Fibroblast of skin of left biceps (primary cell): Measurements from ENCODE around the gene IGSF9B.
A peak's percentile ranks its signal among the peaks of the same experiment; 100 is the strongest.
"Not testable (repeated sequence)": the region's sequence is repeated elsewhere in the genome, so short reads cannot be mapped to it uniquely, and the experiment has no call there.

ENCODE experiments used
- DNase-seq, 2 experiments: peaks; one replicate each; pipeline ENCODE4 v3.0.0-alpha.2; 2013; ENCODE audit warnings: low read depth in 2 of 2

Gene IGSF9B, protein sequence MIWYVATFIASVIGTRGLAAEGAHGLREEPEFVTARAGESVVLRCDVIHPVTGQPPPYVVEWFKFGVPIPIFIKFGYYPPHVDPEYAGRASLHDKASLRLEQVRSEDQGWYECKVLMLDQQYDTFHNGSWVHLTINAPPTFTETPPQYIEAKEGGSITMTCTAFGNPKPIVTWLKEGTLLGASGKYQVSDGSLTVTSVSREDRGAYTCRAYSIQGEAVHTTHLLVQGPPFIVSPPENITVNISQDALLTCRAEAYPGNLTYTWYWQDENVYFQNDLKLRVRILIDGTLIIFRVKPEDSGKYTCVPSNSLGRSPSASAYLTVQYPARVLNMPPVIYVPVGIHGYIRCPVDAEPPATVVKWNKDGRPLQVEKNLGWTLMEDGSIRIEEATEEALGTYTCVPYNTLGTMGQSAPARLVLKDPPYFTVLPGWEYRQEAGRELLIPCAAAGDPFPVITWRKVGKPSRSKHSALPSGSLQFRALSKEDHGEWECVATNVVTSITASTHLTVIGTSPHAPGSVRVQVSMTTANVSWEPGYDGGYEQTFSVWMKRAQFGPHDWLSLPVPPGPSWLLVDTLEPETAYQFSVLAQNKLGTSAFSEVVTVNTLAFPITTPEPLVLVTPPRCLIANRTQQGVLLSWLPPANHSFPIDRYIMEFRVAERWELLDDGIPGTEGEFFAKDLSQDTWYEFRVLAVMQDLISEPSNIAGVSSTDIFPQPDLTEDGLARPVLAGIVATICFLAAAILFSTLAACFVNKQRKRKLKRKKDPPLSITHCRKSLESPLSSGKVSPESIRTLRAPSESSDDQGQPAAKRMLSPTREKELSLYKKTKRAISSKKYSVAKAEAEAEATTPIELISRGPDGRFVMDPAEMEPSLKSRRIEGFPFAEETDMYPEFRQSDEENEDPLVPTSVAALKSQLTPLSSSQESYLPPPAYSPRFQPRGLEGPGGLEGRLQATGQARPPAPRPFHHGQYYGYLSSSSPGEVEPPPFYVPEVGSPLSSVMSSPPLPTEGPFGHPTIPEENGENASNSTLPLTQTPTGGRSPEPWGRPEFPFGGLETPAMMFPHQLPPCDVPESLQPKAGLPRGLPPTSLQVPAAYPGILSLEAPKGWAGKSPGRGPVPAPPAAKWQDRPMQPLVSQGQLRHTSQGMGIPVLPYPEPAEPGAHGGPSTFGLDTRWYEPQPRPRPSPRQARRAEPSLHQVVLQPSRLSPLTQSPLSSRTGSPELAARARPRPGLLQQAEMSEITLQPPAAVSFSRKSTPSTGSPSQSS (N-terminal part only)

DNA sequence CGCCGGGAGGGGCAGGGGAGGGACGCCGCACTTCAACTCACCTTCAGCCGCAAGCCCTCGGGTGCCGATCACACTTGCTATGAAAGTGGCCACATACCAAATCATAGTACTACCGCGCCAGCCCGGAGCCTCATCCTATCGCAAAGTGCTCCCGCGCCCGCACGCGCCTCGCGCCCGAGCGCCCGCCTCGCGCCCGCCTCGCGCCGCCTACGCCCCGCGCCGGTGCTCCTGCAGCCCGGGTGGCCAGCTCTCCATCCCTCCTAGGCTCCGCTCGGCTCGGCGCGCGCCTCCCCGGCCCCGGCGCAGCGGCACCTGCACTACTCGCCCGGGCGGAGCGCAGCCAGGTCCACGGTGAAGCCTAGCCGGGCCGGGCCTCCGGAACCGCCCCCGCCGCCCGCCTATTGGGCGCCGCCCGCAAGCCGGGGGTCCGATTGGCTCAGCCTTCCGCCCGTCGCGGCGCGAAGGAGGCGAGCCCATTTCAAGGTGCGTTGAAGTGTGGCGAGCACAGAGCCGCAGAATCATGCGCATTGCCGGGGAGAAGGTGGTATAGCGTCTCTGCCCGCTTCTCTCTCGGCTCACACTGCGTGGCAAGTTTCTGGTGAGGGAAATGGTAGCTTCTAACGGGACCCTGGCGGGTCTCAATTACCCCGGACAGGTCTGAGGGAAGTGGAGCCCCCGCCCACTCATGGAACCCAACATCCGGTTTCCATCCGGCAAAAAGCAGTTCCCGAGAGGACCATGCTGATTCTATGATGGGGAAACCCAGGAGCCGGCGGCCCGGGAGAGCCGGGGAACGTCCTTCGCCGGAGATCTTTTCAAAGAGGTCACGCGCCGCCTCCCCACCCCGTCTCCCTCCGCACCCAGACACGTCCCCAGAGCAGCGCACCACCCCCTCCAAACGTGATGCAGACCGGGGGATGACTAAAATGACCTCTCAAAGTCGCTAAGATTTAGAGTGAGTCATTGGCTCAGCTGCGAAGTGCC lies at the start of gene IGSF9B:
Gene IGSF9B (minus strand): TSS at position 319 of the 984 bp plus-strand sequence. CDS start 214 bp downstream, at position 105.
- DNase-seq, result peak; percentile 18 to 19

DNA sequence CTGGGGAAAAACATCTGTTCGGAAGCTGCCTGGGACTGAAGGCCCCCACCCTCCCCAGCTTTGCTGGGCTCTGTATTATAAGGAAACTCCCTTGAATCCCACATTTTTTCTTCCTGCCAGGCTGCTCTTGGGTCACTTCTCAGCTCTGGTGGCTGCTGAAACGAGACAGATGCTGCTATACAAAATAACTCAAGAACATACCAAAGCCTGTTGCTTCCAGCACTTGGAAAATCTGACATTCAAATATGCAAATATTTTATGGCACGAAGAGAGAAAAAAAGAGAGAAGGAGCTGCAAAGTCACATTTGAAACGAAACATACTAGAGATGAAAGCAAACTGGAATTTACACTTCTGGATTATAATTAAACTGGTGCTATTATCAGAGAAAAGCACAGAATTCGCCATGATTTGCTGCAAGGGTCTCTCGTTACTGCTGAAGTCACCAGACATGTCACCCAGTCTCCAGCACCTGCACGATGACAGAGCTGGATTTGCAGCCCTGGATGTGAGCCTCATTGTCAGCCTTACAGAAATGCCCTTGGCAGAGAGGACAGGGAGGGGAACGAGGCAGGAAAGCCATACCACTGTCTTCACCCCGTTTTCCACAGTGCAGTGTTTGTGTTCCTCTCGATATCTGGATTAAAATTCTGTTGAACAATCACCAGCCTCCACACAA lies 47.9 kb upstream of the IGSF9B start:
- no peak for DNase-seq

DNA sequence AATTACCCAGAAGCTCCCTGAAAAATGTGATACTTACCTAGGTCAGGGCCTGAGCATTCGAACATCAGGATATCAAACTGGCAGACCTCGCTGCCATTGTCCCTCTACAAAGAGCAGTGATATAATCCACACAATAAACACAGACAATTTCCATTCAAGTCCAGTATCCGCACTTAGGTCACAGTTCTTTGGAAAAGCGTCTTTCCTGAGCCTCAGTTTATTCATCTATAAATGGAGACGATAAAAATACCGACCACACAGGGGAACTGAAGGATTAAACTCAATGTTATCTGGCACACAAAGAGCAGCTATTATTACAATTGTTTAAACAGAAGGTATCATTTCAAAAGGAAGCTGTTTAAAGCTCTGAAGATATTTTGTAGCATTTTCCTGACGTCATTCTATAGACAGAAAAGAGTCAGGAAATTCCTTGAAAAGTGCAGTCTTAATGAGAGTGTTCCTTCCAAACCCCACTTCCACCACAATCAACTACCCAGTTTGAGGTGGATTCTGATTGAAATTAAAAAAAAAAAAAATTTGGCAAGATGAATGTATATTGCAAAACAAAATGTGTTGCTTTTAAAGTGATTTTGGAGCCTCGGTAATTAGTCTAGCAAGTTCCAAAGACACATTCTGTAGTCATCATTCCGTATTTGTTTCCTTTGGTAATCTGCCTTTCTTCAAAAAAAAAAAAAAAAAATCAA lies 47.2 kb upstream of the IGSF9B start:
- DNase-seq, result no peak

- not testable (repeated sequence) for DNase-seq
These were observed 46.1 kb upstream of the IGSF9B start for GRCh38 chr11:134002819-134003218.

GRCh38 chr11:134002338-134002737 lies 45.6 kb upstream of the IGSF9B start:
- DNase-seq, result not testable (repeated sequence)

GRCh38 chr11:134001596-134001995 lies 44.8 kb upstream of the IGSF9B start:
- DNase-seq, result no peak

DNA sequence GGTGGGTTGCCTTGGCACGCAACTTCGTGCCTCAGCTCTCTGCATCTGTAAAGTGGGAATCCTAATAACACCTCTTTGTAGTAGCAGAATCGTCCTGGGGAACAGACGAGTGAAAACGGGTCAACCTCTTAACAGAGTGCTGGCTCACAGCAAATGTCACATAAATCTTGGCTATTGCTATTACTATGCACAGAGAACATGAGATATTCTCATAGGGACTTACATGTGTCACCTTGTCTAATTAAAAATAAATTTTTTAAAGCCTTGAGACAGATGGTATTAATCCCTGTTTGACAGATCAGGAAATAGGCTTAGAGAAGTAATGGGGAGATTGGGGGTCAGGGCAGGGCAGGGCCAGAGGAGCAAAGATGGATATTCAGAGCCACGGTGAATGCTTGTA lies 44.3 kb upstream of the IGSF9B start:
- no peak for DNase-seq

GRCh38 chr11:133999355-133999754 lies 42.6 kb upstream of the IGSF9B start:
- DNase-seq, result no peak

- DNase-seq, result no peak
These were observed 40.8 kb upstream of the IGSF9B start for GRCh38 chr11:133997554-133997953.

- DNase-seq, result no peak
These were observed 39.9 kb upstream of the IGSF9B start for GRCh38 chr11:133996671-133997070.

DNA sequence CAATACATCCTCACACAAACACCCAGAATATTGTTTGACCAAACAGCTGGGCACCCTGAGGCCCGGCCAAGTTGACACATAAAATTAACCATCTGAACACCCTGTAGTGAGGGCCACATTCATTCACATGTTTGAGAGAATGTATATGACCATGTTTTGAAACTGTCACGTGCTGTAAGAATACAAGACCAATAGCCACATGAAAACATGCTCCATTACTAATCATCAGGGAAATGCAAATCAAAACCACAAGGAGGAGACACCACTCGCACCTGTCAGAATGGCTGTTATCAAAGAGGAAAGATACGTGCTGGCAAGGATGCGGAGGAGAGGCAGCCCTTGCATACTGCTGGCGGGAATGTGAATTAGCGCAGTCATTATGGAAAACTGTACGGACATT lies 38.3 kb upstream of the IGSF9B start:
- DNase-seq, result no peak

DNA sequence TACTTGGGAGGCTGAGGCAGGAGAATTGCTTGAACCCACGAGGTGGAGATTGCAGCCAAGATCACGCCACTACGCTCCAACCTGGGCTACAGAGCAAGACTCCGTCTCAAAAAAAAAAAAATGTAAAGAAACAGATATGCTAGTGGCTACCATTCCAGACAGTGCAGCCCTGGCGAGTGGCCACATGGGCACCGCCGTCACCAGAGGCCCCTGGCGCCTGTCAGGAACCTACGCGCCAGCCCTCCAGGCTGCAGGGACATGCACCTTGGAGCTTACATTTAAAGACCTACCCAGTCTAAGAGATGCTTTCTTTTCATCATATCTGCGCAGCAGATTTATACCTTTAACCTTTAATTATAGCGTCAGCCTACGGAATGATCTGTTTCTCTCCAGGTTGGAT lies 37.2 kb upstream of the IGSF9B start:
- DNase-seq, result no peak

- no peak for DNase-seq
These were observed 36.3 kb upstream of the IGSF9B start for GRCh38 chr11:133993107-133993506.

DNA sequence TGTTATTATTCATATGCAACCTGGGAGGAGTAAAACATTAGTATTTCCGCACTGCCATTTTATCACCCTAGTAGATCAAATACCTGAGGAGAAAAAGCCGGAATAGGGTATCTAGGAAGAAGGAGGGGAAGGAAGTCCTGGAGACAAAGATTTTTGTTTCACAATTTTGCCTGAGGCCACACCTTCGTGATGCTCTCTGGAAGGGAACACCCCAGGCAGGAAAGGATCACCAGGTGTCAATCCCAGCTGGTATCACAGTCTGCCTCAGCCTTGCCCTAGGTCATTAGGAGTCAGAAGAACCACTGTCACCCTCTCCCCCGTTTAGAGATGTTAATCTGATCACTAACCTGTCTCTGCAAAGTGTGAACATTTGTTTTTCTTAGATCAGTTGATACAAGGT lies 35.4 kb upstream of the IGSF9B start:
- DNase-seq, result no peak

GRCh38 chr11:133991101-133991500 lies 34.3 kb upstream of the IGSF9B start:
- no peak for DNase-seq

DNA sequence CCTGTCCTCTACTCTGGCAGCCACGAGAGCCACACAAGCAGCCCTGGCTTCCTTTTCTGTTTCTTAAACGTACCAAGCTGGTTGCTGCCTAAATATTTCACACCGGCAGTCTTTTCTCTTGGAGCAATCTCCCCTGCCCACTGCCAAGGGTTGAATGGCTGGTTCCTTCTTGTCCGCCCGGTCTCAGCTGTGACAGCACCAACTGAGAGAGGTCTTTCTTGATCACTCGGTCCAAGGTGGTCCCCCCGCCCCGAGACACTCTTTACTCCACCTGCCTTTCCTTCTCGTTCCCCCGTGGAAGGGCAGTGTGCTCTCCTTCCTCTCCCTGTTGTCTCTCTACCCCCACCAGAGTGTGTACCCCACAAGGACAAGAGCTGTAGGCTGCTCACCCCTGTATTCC lies 33.7 kb upstream of the IGSF9B start:
- no peak for DNase-seq

GRCh38 chr11:133988686-133989410 lies 32.1 kb upstream of the IGSF9B start:
- DNase-seq, result no peak

GRCh38 chr11:133987171-133987570 lies 30.4 kb upstream of the IGSF9B start:
- no peak for DNase-seq
